ENCODE data around the gene UNC93B1.
"Not testable (repeated sequence)": the region's sequence is repeated elsewhere in the genome, so short reads cannot be mapped to it uniquely, and the experiment has no call there.

UNC93B1 gene

DNA sequence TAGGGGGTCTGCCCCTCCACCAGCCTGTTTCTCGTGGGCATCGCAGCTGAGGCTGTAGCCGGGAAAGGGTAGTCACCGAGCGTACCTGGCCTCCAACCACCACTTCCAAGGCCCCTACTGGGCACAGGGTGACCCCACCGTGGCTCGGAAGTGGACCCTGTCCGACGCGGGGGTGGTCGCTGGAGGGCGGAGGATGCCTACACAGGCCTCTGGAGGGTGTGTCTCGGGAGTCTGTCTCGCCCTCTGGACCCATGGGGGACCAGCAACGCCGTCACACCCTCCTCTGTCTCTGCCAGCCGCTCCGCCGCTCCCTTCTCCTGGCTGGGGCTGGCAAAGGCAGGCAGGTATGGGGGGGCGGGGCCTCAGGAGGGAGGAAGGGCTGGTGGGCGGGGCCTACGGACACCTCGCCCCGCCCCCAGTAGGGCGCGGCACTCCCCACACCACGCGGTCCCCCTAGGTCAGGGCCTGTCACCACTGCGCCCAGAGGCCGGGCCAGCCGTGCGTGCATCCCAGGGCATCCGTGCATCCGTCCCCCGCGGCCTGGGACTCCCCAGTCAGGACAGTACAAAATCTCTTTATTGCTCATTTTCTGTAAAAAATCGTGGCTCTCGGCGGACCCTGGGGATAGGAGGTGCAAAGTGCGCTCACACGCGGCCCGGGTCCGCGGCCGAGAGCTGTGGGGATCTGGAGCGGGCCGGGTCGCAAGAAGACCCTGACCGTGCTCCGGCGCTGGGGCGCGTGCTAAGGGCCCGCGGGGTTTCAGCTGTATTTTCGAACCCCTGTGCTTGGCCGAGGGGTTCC lies 13.2 kb downstream of the UNC93B1 start:
- not testable (repeated sequence) for DNase-seq

DNA sequence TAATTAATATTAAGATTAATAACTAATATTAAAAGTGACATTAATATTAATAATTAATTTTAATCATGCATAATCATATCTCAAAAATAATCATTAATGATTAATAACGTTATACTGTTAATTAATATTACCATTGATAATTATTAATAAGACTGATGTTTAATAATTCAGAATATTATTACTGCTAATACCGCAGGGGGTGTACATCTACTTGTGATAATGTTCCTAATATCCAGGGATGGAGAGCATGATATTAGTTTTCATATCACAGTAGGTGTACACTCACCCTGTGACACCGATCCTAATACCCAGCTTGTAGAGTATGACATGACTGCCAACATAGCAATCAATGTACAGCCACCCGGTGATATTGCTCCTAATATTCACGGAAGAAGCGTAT lies 18.6 kb downstream of the UNC93B1 start:
- DNase-seq: not testable (repeated sequence)

DNA sequence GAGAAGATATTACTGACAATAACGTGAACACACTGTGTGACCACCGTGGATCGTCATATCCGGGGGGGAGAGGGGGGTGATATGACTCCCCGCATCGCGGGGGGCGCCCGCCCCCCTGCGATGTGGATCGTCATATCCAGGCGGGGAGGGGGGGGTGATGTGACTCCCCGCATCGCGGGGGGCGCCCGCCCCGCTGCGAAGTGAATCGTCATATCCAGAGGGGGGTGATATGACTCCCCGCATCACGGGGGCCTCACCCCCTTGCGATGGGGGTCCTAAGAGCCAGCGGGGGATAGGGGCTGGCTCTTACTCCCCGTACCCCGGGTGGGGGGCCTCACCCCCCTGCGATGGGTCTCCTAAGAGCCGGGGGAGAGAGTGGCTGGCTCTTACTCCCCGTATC lies 19.9 kb downstream of the UNC93B1 start:
- no peak for DNase-seq

DNA sequence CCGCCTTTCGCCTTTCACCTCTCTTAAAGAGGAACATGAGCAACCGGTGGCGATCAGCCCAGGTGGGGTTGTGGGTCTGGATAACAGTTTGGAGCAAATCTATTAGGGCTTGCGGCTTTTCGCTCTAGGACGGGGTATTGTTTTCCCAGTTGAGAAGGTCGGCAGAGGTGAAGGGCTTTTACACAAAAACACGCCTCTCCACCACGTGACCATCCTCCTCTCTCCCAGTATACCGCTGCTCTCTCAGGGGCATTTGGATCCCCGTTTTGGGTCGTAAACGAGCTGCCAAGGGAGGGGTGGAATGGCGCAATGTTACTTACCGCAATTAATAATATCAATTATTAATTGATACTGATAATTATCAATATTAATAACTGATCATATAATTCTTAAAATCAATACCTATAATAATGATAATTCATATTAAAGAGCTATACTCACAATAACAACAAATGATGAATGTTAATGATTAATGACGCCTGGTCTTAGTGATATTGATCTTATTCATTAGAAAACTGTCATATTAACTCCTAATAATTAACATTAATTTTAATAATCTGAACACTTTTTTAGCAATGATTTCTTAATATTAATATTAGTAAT lies 21.5 kb downstream of the UNC93B1 start:
- not testable (repeated sequence) for DNase-seq

DNA sequence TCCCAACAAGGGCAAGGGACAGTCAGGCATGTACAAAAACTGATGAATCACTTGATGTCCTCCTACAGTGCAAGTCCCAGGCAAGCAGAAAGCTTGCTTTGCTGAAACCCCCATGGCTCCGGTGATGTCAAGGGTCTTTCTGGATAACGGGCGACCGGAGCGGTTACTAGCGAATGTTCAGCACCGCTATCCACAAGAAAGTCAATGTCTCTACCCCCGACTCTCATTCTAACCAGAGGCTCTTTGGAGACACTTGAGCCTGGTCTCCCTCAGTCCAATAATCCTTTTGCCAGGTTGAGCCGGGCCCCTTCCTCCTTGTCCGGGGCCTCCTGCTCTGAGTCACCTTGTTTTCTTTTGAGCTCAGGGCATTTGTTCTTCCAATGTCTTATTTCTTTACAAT lies 22.7 kb downstream of the UNC93B1 start:
- DNase-seq: not testable (repeated sequence)

DNA sequence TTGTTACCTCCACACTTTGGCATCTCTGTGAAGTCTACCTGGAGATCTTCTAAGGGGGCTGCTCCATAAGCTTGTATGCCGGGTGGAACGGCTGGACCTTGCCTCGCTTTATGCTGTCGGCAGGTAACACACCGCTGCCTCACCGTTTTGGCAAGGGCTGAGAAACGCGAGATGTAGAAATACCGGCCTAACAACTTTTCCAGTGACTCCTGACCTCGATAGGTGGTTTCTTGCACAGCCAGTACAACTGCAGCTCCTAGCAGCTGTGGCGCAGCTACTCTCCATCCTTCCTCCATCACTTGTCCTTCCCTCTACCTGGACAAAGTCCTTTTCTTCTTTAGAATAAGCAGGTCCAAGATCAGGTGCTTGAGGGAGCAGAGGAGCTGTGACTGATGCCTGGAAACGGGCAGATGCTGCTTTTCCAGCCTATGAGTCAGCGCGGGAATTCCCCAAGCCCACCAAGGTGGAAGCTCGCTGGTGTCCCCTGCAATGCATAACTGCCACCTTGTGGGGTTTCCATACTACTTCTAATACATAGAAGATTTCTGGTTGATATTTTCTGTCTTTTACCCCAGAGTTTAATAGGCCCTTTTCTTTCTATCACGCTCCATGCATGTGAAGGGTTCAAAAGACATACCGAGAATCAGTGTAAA lies 25.0 kb downstream of the UNC93B1 start:
- DNase-seq: peak; percentile 13

DNA sequence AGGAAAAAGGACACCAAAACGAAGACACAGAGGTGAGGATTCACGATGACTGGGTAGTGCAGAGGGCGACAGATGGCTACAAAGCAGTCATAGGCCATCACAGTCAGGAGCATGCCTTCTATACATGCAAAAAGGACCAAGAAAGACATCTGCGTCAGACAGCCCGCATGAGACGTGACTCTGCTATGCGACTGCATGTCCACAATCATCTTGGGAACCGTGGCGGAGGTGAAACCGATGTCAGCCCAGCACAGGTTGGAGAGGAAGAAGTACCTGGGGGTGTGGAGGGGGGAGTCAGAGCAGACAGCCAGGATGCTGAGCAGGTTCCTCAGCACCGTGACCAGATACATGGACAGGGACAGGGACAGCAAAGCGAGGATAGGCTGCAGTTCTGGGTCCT lies 29.2 kb downstream of the UNC93B1 start:
- DNase-seq: not testable (repeated sequence)

DNA sequence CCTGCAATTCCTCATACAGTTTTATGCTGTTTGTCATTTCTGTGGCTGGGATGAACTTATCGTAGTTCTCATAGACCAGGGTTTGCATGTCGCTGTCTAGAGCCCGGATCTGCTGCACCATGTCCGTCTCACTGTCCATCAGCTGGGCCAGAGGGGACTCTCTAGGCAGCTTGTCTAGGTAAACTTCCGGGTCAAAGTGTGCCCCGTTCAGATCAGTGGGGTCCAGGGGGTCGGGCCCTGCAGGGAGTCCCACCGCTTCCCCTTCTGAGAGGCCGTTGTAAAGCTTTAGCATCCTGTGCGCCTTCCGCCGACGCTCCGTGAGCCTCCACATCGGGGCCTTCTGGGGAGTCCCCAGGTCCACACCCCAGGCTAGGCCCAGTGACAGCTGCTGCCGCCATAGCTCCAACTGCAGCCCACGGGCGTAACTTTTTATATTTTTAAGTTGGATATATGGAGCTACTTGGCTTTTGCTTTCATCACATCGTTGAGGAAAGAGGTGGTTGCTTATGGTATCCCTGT lies 38.0 kb downstream of the UNC93B1 start:
- not testable (repeated sequence) for DNase-seq

DNA sequence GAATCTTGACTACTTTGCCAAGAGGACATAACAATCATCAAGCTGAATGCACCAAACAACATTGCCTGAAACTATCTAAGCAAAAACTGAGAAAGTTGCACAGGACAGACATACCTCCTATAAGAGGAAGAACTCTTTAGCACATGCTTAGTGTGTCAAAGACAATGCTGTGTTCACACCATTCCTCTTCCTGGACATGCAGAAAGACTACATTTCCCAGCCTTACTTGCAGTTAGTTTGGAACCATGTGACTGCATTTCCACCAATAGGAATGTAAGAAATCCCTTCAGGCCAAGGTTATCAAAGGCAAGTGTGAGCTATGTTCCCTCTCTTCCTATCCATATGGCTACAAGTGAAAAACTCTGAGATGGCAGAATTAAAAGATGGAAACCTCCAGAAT lies 39.2 kb downstream of the UNC93B1 start:
- not testable (repeated sequence) for DNase-seq

DNA sequence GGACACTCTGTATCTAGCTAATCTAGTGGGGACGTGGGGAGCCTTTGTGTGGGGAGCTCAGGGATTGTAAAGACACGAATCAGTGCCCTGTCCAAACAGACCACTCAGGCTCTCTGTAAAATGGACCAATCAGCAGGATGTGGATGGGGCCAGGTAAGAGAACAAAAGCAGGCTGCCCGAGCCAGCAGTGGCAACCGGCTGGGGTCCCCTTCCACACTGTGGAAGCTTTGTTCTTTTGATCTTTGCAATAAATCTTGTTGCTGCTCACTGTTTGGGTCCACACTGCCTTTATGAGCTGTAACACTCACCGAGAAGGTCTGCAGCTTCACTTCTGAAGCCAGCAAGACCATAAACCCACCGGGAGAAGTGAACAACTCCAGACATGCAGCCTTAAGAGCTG lies 40.0 kb downstream of the UNC93B1 start:
- DNase-seq: not testable (repeated sequence)

DNA sequence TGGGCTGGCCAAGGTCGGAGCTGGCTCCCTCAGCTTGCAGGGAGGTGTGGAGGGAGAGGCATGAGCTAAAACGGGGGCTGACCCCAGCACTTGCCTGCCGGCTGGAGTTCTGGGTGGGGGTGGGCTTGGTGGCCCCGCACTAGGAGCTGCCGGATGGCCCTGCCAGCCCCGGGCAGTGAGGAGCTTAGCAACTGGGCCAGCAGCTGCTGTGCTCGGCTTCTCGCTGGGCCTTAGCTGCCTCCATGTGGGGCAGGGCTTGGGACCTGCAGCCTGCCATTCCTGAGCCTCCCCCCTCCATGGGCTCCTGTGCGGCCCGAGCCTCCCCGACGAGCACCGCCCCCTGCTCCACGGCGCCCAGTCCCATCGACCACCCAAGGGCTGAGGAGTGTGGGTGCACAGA lies 40.7 kb downstream of the UNC93B1 start:
- not testable (repeated sequence) for DNase-seq

DNA sequence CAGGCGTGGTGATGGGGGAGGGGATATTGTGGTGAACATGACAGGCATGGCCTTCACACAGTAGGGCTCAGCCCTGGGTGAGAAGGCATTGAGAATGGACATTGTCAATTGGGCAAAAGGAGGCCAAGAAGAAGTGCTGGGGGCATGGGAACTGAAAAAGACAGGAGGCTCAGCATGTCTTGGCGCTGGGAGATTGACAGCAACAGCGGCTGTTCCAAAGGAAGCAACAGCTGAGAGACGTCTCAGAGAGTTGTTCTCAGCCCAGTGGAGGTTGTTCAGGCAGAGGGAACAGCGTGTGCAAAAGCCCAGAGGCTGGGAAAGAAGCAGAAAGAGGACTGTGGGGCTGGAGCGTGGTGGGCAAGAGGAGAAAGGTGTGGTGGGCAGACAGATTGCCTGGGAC lies 47.7 kb downstream of the UNC93B1 start:
- not testable (repeated sequence) for DNase-seq

DNA sequence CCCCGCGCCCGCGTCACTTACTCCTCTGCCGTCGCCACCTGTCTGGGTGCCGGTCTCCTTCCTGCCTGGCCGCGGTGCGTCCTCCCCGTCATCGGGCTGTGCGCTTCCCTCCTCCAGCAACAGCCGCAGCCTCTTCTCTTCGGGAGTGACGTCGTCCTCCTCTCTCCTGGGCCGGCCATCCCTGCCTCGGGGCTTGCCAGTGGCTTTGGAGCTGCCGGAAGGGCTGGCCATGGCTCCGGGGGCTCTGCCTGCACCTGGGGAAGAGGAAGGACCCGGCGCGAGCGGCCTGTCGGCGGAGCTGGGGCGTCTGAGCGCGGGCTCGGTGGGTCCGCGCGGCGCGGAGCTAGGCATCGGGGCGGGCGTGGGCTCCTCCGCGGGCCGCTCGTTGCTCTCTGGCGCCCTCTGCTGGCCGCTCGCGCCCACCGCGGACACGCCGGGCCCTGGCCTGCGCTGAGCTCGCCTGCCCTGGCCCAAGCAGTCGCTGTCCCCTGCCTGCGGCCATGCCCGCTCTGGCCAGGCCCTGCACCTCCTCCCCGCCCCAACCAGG lies 48.4 kb downstream of the UNC93B1 start:
- DNase-seq: peak; percentile 23

DNA sequence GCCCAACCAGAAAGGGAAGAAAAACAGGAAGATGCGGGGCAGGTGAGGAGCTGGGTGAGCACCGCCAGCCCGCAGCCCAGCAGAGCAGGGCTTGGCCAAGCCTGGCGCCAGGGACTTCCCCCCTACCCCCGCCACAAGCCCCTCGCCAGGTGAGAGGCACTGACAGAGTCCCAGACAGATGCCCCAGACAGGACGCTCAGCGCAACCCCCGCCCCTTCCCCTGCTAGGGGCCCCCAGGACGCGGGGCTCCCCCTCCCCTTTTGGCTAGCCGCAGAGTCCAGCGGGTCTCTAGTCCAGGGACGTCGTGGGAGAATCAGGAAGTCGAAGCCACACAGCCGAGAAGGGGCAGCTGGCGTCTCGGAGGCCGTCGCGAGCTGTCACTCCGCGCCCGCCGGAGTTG lies 48.9 kb downstream of the UNC93B1 start:
- DNase-seq: not testable (repeated sequence)

DNA sequence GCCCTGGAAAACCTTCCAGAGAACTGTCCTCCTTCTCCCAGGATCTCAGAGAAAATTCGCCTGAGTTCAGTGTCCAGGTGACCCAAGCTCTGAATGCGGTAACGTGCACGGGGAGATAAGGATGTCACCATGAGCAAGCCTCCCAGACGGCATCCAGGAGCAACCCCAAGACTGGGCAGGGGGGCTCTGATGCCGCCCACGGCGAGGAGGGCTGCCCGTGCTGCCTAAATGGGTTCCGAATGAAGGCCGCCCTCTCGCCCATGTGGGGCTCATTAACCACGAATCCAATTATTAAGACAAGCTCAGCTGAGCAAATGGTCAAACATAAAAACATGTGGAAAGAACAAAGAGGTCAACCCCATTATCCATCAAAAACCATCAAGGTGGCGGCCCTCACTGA lies 49.6 kb downstream of the UNC93B1 start:
- DNase-seq: not testable (repeated sequence)

DNA sequence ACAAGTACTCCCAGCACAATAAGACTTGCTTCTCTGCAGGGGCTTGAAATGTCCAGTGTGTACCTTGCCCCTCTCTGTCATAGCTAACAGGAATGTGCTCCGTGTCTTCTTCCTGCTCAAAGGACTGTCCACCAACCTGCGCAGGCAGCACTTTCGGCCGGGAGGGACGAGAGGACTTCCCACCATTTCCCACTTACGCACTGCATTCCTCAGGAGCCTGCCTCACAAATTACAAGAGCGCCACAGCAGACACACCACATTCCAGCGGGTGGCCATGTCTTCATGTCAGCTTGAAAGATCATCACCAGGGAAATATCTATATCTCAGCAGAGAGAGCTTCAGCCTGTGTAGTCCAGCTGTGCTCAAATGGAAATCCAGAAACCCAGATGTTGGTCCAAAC lies 53.2 kb downstream of the UNC93B1 start:
- not testable (repeated sequence) for DNase-seq

DNA sequence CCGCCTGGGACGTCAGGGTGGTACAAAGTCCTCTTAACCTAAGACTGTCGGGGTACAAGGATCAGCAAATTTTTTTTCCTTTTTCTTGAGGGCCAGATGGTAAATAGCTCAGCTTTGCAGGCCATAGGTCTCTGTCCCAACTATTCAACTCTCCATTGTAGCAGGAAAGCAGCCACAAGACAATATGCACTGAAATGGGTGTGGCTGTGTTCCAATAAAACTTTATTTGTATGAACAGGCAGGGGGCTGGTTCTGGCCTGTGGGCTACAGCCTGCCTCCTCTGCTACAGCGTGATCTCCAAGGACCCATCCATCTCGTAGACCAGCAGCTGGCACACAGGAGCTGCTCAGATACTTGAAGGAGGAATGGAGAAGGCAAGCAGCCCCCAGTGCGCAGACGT lies 56.1 kb downstream of the UNC93B1 start:
- not testable (repeated sequence) for DNase-seq

DNA sequence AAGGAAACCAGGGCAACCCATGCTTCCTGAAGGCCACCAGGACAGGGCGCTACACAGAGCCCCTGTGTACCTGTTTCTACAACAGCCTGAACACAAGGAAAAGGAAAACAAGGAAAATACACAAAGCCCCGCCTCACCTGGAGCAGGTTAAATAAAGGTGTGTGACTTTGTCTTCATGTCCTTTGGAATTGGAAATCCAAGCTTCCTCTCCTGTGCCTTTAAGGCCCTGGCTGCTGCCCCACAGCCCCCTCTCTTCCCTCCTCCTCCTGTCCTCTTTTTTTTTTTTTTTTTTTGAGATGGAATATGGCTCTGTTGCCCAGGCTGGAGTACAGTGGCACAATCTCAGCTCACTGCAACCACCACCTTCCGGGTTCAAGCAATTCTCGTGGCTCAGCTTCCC lies 57.5 kb downstream of the UNC93B1 start:
- DNase-seq: not testable (repeated sequence)

DNA sequence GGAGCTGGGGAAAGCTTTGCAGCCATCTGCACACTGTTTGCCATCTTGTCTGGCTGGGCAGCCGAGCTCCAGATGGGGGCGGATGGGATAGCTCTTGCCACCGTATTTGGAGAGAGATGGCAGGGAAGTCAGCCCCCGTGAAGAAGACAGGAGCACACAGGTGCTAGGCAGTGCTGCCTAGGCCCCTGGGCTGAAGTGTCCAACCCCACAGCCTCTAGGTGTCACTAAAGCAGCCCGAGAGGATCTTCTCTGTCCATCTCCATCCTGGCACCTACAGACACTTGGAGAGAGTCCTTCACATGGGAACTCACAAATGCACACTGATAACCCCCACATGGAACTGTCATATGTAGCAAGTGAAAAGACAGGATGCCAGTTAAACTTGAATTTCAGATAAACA lies 60.5 kb downstream of the UNC93B1 start:
- not testable (repeated sequence) for DNase-seq

Data from NCI-H748 treated with DMSO at 0.1 percent for 48 hours (cell line).